ENCODE results near the gene OXA1L.

DNA sequence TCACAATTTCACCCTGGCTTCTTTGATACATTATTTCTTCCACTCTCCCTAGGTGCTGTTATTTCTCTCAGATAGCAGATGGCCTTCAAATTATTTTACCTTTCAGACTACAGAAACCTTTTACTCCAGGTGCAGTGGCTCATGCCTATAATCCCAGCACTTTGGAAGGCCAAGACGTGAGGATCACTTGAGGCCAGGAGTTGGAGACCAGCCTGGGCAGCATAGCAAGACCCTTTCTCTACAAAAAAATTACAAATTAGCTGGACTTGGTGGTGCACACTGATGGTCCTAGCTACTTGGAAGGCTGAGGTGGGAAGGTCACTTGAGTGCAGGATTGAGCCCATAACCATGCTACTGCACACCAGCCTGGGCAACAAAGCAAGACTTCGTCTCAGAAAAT lies 25.7 kb downstream of the OXA1L start:
- no peak for TF ChIP-seq POLR2A (IDR thresholded peaks at IDR 0.05)
- TF ChIP-seq, protein P1, sequence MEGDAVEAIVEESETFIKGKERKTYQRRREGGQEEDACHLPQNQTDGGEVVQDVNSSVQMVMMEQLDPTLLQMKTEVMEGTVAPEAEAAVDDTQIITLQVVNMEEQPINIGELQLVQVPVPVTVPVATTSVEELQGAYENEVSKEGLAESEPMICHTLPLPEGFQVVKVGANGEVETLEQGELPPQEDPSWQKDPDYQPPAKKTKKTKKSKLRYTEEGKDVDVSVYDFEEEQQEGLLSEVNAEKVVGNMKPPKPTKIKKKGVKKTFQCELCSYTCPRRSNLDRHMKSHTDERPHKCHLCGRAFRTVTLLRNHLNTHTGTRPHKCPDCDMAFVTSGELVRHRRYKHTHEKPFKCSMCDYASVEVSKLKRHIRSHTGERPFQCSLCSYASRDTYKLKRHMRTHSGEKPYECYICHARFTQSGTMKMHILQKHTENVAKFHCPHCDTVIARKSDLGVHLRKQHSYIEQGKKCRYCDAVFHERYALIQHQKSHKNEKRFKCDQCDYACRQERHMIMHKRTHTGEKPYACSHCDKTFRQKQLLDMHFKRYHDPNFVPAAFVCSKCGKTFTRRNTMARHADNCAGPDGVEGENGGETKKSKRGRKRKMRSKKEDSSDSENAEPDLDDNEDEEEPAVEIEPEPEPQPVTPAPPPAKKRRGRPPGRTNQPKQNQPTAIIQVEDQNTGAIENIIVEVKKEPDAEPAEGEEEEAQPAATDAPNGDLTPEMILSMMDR (IDR thresholded peaks at IDR 0.05): no peak
